ENCODE data around the gene POU2AF3.

DNA sequence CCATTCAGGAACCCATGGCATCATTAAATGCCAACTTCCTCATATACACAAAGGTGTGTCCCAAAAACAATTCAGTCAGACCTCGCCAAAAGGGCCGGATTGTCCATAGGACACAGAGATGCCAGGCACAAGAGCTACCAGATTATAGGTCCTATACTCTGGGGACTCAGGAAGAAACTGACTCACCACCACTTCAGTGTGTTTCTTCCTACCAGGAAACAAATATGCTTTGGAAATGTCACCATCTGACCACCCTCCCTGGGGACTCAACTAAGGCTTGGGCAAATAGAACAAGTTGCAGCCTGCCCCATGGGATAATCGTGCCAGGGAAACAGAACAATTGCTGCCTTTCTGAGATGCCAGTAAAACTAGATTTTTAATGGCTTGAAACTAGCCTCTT lies 11.7 kb downstream of the POU2AF3 start:
- TF ChIP-seq EZH2 (IDR thresholded peaks at IDR 0.05) (no peak), POLR2AphosphoS5 (IDR thresholded peaks at IDR 0.05; ENCODE audit: borderline replicate concordance, low read depth, low read length) (no peak), FOXP2 (optimal IDR thresholded peaks at IDR 0.05; ENCODE audit: control extremely low read depth, extremely low read length, insufficient read depth) (no peak)

Data from SK-N-MC (cell line).